Caco-2 (cell line): ENCODE measurements around the gene PLXNB2. TPM values are rescaled to one million over a fixed set of nuclear protein-coding genes. Genes with fewer than 3 reads are reported as not detected.

ENCODE experiments used
- BruUV-seq: library from RNA; stranded (reverse); fragments of 400-500 nt; replicated peaks from 2 replicates; lab custom pipeline; 2021; lab: Mats Ljungman, UMichigan
- CTCF ChIA-PET: fragments of 300-600 bp; sonication (Branson Sonifier 250); formaldehyde crosslinking; loops from one replicate; lab custom pipeline; 2022; ENCODE audit warnings: antibody characterized with exemption; lab: Charles Lee
- POLR2A ChIA-PET: fragments of 300-600 bp; sonication (Branson Sonifier 250); formaldehyde crosslinking; loops from one replicate; lab custom pipeline; 2022; ENCODE audit warnings: antibody characterized with exemption; lab: Charles Lee
- DNase-seq, 2 experiments: peaks; one replicate each; pipeline versions ENCODE4 v3.0.0 to v3.0.0-alpha.2; 2020 to 2022
- H3K27me3 ChIP-seq: replicated peaks from 2 replicates; pipeline ENCODE4 v1.6.0; 2011; ENCODE audit warnings: low read length; ENCODE audit not compliant: control insufficient read depth, insufficient read depth
- H3K36me3 ChIP-seq: 2 replicates; pipeline ENCODE4 v1.5.1; 2011; ENCODE audit warnings: low read length; ENCODE audit not compliant: control insufficient read depth, insufficient read depth
- H3K4me1 ChIP-seq: fragments of 250-450 bp; sonication (Bioruptor Pico); 2 replicates; pipeline ENCODE4 v1.5.1; 2020; ENCODE audit warnings: mild to moderate bottlenecking
- H3K4me3 ChIP-seq: 2 replicates; pipeline ENCODE4 v1.5.1; 2011; ENCODE audit warnings: low read depth, mild to moderate bottlenecking, control low read depth, low read length
- H3K9me3 ChIP-seq: fragments of 250-450 bp; sonication (Bioruptor Pico); 2 replicates; pipeline ENCODE4 v1.5.1; 2020; ENCODE audit warnings: mild to moderate bottlenecking, moderate library complexity
- H3K27ac Mint-ChIP-seq: one replicate; pipeline ENCODE4 v1.8.0; 2022; ENCODE audit warnings: mixed read lengths; ENCODE audit not compliant: unreplicated experiment
- H3K27me3 Mint-ChIP-seq: one replicate; pipeline ENCODE4 v1.8.0; 2022; ENCODE audit warnings: mixed read lengths; ENCODE audit not compliant: insufficient read depth, unreplicated experiment
- H3K36me3 Mint-ChIP-seq: one replicate; pipeline ENCODE4 v1.8.0; 2022; ENCODE audit warnings: mild to moderate bottlenecking, mixed read lengths; ENCODE audit not compliant: insufficient read depth, unreplicated experiment
- H3K4me1 Mint-ChIP-seq: one replicate; pipeline ENCODE4 v1.8.0; 2022; ENCODE audit warnings: low read depth, mixed read lengths; ENCODE audit not compliant: unreplicated experiment
- H3K4me3 Mint-ChIP-seq: one replicate; pipeline ENCODE4 v1.8.0; 2022; ENCODE audit warnings: mild to moderate bottlenecking, moderate library complexity, mixed read lengths; ENCODE audit not compliant: unreplicated experiment
- H3K9me3 Mint-ChIP-seq: one replicate; pipeline ENCODE4 v1.8.0; 2022; ENCODE audit warnings: mixed read lengths; ENCODE audit not compliant: unreplicated experiment
- intact Hi-C: fragments of 100-400 bp; cut with micrococcal nuclease; formaldehyde crosslinking; loops from one replicate; pipeline ENCODE4 v1.10.0; 2022; ENCODE audit not compliant: unreplicated experiment
- total RNA-seq: library from RNA; stranded (reverse); gene quantifications from 2 replicates; pipeline ENCODE4 v1.2.3, GENCODE V29; 2022
- TF ChIP-seq, protein P1 (sequence below), 2 experiments: fragments of 200-600 bp in 1 of 2; IDR thresholded peaks; 1 replicate in 1 of 2; 2 replicates in 1 of 2; pipeline versions ENCODE4 v1.5.1 to v1.8.0; 2011 to 2022; ENCODE audit warnings: antibody characterized with exemption in 1 of 2, control low read depth in 1 of 2, inconsistent platforms in 1 of 2, low read depth in 1 of 2, low read length in 1 of 2, mild to moderate bottlenecking in 1 of 2, moderate library complexity in 1 of 2; ENCODE audit not compliant: insufficient read depth in 1 of 2, severe bottlenecking in 1 of 2, unreplicated experiment in 1 of 2

PLXNB2 gene
- total RNA-seq, 1 experiment from 2014 or later = 260 TPM

- intact Hi-C loops = no loop called here
- no peak for DNase-seq
- H3K27me3 Mint-ChIP-seq = no peaks in the 10 kb centered on the region
- no TSS peak for BruUV-seq
- ChIA-PET CTCF (no interaction called here), POLR2A (no interaction called here)
- Histone ChIP-seq H3K36me3 (peaks cover 16% of the 10 kb centered on the region), H3K4me1 (peaks cover 13% of the 10 kb centered on the region), H3K9me3 (no peaks in the 10 kb centered on the region), H3K4me3 (no peak overlapping the region), H3K27me3 (no peaks in the 10 kb centered on the region)
- TF ChIP-seq, protein P1, sequence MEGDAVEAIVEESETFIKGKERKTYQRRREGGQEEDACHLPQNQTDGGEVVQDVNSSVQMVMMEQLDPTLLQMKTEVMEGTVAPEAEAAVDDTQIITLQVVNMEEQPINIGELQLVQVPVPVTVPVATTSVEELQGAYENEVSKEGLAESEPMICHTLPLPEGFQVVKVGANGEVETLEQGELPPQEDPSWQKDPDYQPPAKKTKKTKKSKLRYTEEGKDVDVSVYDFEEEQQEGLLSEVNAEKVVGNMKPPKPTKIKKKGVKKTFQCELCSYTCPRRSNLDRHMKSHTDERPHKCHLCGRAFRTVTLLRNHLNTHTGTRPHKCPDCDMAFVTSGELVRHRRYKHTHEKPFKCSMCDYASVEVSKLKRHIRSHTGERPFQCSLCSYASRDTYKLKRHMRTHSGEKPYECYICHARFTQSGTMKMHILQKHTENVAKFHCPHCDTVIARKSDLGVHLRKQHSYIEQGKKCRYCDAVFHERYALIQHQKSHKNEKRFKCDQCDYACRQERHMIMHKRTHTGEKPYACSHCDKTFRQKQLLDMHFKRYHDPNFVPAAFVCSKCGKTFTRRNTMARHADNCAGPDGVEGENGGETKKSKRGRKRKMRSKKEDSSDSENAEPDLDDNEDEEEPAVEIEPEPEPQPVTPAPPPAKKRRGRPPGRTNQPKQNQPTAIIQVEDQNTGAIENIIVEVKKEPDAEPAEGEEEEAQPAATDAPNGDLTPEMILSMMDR (IDR thresholded peaks at IDR 0.05; ENCODE audit: insufficient read depth in 1 of 2, low read depth in 1 of 2, low read length in 1 of 2, severe bottlenecking in 1 of 2, unreplicated experiment in 1 of 2) = no peak
- H3K36me3 Mint-ChIP-seq = peaks cover 68% of the 10 kb centered on the region
- H3K4me3 Mint-ChIP-seq = no peak overlapping the region
- H3K27ac Mint-ChIP-seq = no peak overlapping the region
- H3K4me1 Mint-ChIP-seq = no peaks in the 10 kb centered on the region
- no peaks in the 10 kb centered on the region for H3K9me3 Mint-ChIP-seq
Measured at GRCh38 chr22:50277761-50278160, 29.7 kb downstream of the PLXNB2 start.

DNA sequence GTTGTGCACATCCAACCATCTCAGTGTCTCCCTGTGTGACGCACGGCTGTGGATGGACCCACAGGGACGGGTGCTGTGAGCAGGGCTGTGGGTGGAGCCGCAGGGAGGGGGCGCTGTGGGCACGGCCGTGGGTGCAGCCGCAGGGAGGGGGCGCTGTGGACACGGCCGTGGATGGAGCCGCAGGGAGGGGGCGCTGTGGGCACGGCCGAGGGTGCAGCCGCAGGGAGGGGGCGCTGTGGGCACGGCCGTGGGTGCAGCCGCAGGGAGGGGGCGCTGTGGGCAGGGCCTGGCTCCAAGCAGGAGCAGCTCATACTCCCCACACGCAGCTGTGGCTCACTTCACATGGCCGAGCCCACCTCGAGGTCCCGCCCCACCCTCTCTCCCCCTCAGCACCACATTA, 31.3 kb downstream of the PLXNB2 start:
- intact Hi-C loops = no loop called here
- no peak overlapping the region for H3K4me3 Mint-ChIP-seq
- no TSS peak for BruUV-seq
- H3K27ac Mint-ChIP-seq = no peak overlapping the region
- ChIA-PET POLR2A (no interaction called here), CTCF (interaction anchor here (0.5 to 1.7 kb wide), 5 partner anchors 18 to 79 kb away, joined by 3 to 13 read pairs (median 4); no protein-coding TSS in a partner anchor)
- peaks cover 10% of the 10 kb centered on the region for H3K36me3 ChIP-seq
- TF ChIP-seq, protein P1 (IDR thresholded peaks at IDR 0.05; ENCODE audit: insufficient read depth in 1 of 2, low read depth in 1 of 2, low read length in 1 of 2, severe bottlenecking in 1 of 2, unreplicated experiment in 1 of 2) = peak; percentile 63 to 64
- peaks cover 69% of the 10 kb centered on the region for H3K36me3 Mint-ChIP-seq
- DNase-seq = peak in 1 of 2 experiments; percentile 72
- no peaks in the 10 kb centered on the region for H3K27me3 Mint-ChIP-seq
- H3K4me1 Mint-ChIP-seq = no peaks in the 10 kb centered on the region
- H3K9me3 Mint-ChIP-seq = no peaks in the 10 kb centered on the region
- H3K4me1 ChIP-seq = peaks cover 5% of the 10 kb centered on the region
- H3K27me3 ChIP-seq = no peaks in the 10 kb centered on the region
- H3K4me3 ChIP-seq = no peak overlapping the region
- no peaks in the 10 kb centered on the region for H3K9me3 ChIP-seq

- BruUV-seq = TSS peak; percentile 87
- H3K36me3 ChIP-seq = peaks cover 10% of the 10 kb centered on the region
- Mint-ChIP-seq H3K27me3 (no peaks in the 10 kb centered on the region), H3K4me1 (no peaks in the 10 kb centered on the region), H3K27ac (no peak overlapping the region), H3K9me3 (no peaks in the 10 kb centered on the region), H3K4me3 (no peak overlapping the region), H3K36me3 (peaks cover 75% of the 10 kb centered on the region)
- H3K27me3 ChIP-seq = no peaks in the 10 kb centered on the region
- intact Hi-C loops = no loop called here
- TF ChIP-seq, protein P1 (IDR thresholded peaks at IDR 0.05; ENCODE audit: insufficient read depth in 1 of 2, low read depth in 1 of 2, low read length in 1 of 2, severe bottlenecking in 1 of 2, unreplicated experiment in 1 of 2) = no peak
- H3K4me1 ChIP-seq = peaks cover 12% of the 10 kb centered on the region
- ChIA-PET CTCF (interaction anchor here (1.0 to 1.7 kb wide), 3 partner anchors 18 to 67 kb away, joined by 3 to 13 read pairs (median 4); no protein-coding TSS in a partner anchor), POLR2A (no interaction called here)
- no peaks in the 10 kb centered on the region for H3K9me3 ChIP-seq
- DNase-seq = no peak
- no peak overlapping the region for H3K4me3 ChIP-seq
Measured at GRCh38 chr22:50275181-50276055, 32.0 kb downstream of the PLXNB2 start.
